IMR-90 (cell line): ENCODE data around the gene FBN1. TPM values are rescaled to one million over a fixed set of nuclear protein-coding genes. Genes with fewer than 3 reads are reported as not detected.

Experiments used
- ATAC-seq: fragments of 200-7000 bp; cut with Tn5 transposase; 2 replicates; pipeline ENCODE4 v1.9.1; 2020; ENCODE audit warnings: low read depth, mild to moderate bottlenecking, moderate library complexity
- BruUV-seq: library from RNA; stranded (reverse); fragments of 400-500 nt; replicated peaks from 2 replicates; lab custom pipeline; 2021; lab: Mats Ljungman, UMichigan
- CTCF ChIA-PET: fragments of 300-600 bp; formaldehyde crosslinking; extraction: SDS; loops from one replicate; lab custom pipeline; 2021; ENCODE audit warnings: antibody characterized with exemption; lab: Yijun Ruan, JAX
- POLR2A ChIA-PET: fragments of 300-600 bp; sonication (Branson Sonifier 250); formaldehyde crosslinking; loops from one replicate; lab custom pipeline; 2022; ENCODE audit warnings: antibody characterized with exemption; ENCODE audit not compliant: unreplicated experiment; lab: Charles Lee
- DNase-seq: peaks from one replicate; pipeline ENCODE4 v3.0.0; 2013
- H2AFZ ChIP-seq: replicated peaks from 2 replicates; pipeline ENCODE3; 2013; ENCODE audit warnings: low read length, mild to moderate bottlenecking; ENCODE audit not compliant: poor library complexity
- H2AK5ac ChIP-seq: 2 replicates; pipeline ENCODE4 v1.6.1; 2013; ENCODE audit warnings: low read depth, low read length, inconsistent platforms
- H2AK9ac ChIP-seq: replicated peaks from 2 replicates; pipeline ENCODE3; 2013; ENCODE audit warnings: mild to moderate bottlenecking, low read depth, low read length, moderate library complexity; ENCODE audit not compliant: poor library complexity
- H2BK120ac ChIP-seq: 2 replicates; pipeline ENCODE4 v1.6.1; 2013; ENCODE audit warnings: low read depth, low read length, inconsistent platforms
- H2BK15ac ChIP-seq: 3 replicates; pipeline ENCODE4 v1.6.1; 2013; ENCODE audit warnings: low read depth, low read length, inconsistent platforms
- H2BK20ac ChIP-seq: 2 replicates; pipeline ENCODE4 v1.6.1; 2013; ENCODE audit warnings: low read depth, mild to moderate bottlenecking, inconsistent platforms, low read length, moderate library complexity
- H2BK5ac ChIP-seq: 2 replicates; pipeline ENCODE4 v1.6.1; 2013; ENCODE audit warnings: mild to moderate bottlenecking, low read depth, low read length, inconsistent platforms; ENCODE audit not compliant: poor library complexity, severe bottlenecking
- H3K14ac ChIP-seq: replicated peaks from 2 replicates; pipeline ENCODE4 v1.6.1; 2013; ENCODE audit warnings: low read depth, low read length, inconsistent platforms
- H3K18ac ChIP-seq: 2 replicates; pipeline ENCODE4 v1.6.1; 2013; ENCODE audit warnings: low read depth, low read length, control low read depth
- H3K23ac ChIP-seq: 2 replicates; pipeline ENCODE4 v1.6.1; 2013; ENCODE audit warnings: low read depth, low read length, inconsistent platforms
- H3K27ac ChIP-seq: 2 replicates; pipeline ENCODE4 v1.5.1; 2013; ENCODE audit warnings: mild to moderate bottlenecking, control low read depth, low read length; ENCODE audit not compliant: insufficient read depth
- H3K27me3 ChIP-seq: 2 replicates; pipeline ENCODE4 v1.6.1; 2013; ENCODE audit warnings: low read length; ENCODE audit not compliant: control insufficient read depth, insufficient read depth
- H3K36me3 ChIP-seq: 2 replicates; pipeline ENCODE4 v1.6.1; 2013; ENCODE audit warnings: low read length, mixed read lengths; ENCODE audit not compliant: control insufficient read depth, insufficient read depth
- H3K4ac ChIP-seq: 2 replicates; pipeline ENCODE4 v1.6.1; 2013; ENCODE audit warnings: low read depth, low read length, inconsistent platforms
- H3K4me1 ChIP-seq: 2 replicates; pipeline ENCODE4 v1.6.1; 2013; ENCODE audit warnings: low read length, mixed read lengths; ENCODE audit not compliant: control insufficient read depth, insufficient read depth
- H3K4me2 ChIP-seq: 2 replicates; pipeline ENCODE4 v1.6.1; 2013; ENCODE audit warnings: low read depth, mild to moderate bottlenecking, control low read depth, low read length, moderate library complexity
- H3K4me3 ChIP-seq: 2 replicates; pipeline ENCODE4 v1.5.1; 2013; ENCODE audit warnings: low read depth, mild to moderate bottlenecking, control low read depth, low read length, moderate library complexity; ENCODE audit not compliant: insufficient read depth
- H3K56ac ChIP-seq: 2 replicates; pipeline ENCODE4 v1.6.1; 2013; ENCODE audit warnings: low read length, inconsistent platforms; ENCODE audit not compliant: insufficient read depth; ENCODE audit errors: extremely low read depth
- H3K79me1 ChIP-seq, 2 experiments: 2 replicates each; pipeline ENCODE4 v1.6.1; 2013; ENCODE audit warnings: low read length in 2 of 2, inconsistent platforms in 1 of 2, low read depth in 1 of 2
- H3K9ac ChIP-seq: 2 replicates; pipeline ENCODE4 v1.6.1; 2013; ENCODE audit warnings: low read depth, low read length, control low read depth
- H3K9me1 ChIP-seq: 2 replicates; pipeline ENCODE4 v1.6.1; 2013; ENCODE audit warnings: low read length, inconsistent platforms; ENCODE audit not compliant: insufficient read depth
- H3K9me3 ChIP-seq: 2 replicates; pipeline ENCODE4 v1.6.1; 2013; ENCODE audit warnings: low read length; ENCODE audit not compliant: control insufficient read depth, insufficient read depth
- H4K20me1 ChIP-seq: 2 replicates; pipeline ENCODE4 v1.6.1; 2013; ENCODE audit warnings: low read length, inconsistent platforms; ENCODE audit not compliant: insufficient read depth
- H4K5ac ChIP-seq: 2 replicates; pipeline ENCODE4 v1.6.1; 2013; ENCODE audit warnings: mild to moderate bottlenecking, low read depth, low read length, control low read depth
- H4K8ac ChIP-seq, 2 experiments: 2 replicates each; pipeline ENCODE4 v1.6.1; 2013; ENCODE audit warnings: low read depth in 2 of 2, low read length in 2 of 2, control low read depth in 1 of 2, inconsistent platforms in 1 of 2
- H4K91ac ChIP-seq: 2 replicates; pipeline ENCODE4 v1.6.1; 2013; ENCODE audit warnings: low read depth, low read length, inconsistent platforms; ENCODE audit not compliant: insufficient read depth
- FOS ChIP-seq: fragments of 150-350 bp; IDR thresholded peaks from 2 replicates; pipeline ENCODE4 v1.6.1; 2016; ENCODE audit warnings: low read depth, low read length
- RAD21 ChIP-seq: IDR thresholded peaks from 2 replicates; pipeline ENCODE4 v1.6.1; 2012; ENCODE audit warnings: low read length, improper control_type of control experiment
- WGBS, 2 experiments: methylation state at CpG; one replicate each; pipeline versions ENCODE4 v1.1.5 to v1.1.7; 2013; ENCODE audit warnings: missing lambda C conversion rate in 2 of 2; ENCODE audit not compliant: insufficient read length in 1 of 2; ENCODE audit errors: extremely low coverage in 2 of 2; 5-methylcytosine and 5-hydroxymethylcytosine counted together
- dilution Hi-C: fragments of 300-500 bp; cut with HindIII; formaldehyde crosslinking; loops from one replicate; pipeline ENCODE4 v1.14.3; 2018; ENCODE audit warnings: low sequenced_read_pairs; ENCODE audit not compliant: unreplicated experiment
- in situ Hi-C: fragments of 300-500 bp; cut with MboI; formaldehyde crosslinking; loops from 3 replicates; pipeline ENCODE4 v1.14.3; 2019; ENCODE audit warnings: low sequenced_read_pairs, inconsistent platforms, mixed read lengths
- intact Hi-C: fragments of 100-400 bp; cut with micrococcal nuclease; formaldehyde crosslinking; loops from 2 replicates; pipeline ENCODE4 v1.10.0; 2022
- polyA plus RNA-seq, 3 experiments: library from polyadenylated mRNA; depleted of rRNA; stranded (reverse); fragments of >200 nt; gene quantifications; 2 replicates each; pipeline ENCODE4 v1.2.3, GENCODE V29; 2012; ENCODE audit warnings: low replicate concordance in 1 of 3
- total RNA-seq: library from RNA; depleted of rRNA; stranded (reverse); fragments of >200 nt; gene quantifications from 2 replicates; pipeline ENCODE4 v1.2.3, GENCODE V29; 2012

The FBN1 gene
- total and polyA plus RNA-seq, 2 of the 4 experiments (the other 2 are of a cell fraction) = 134 to 283 TPM

GRCh38 chr15:48548455-48548854, 97.1 kb downstream of the FBN1 start:
- H3K4me3 ChIP-seq = no peak overlapping the region
- peaks cover 9% of the 10 kb centered on the region for H3K4me1 ChIP-seq
- peak overlapping the region; percentile 64 for H2BK5ac ChIP-seq
- BruUV-seq = no TSS peak
- H3K4ac ChIP-seq = peak overlapping the region; percentile 53; the same call in 1 of the 2 replicates
- H2BK20ac ChIP-seq = no peak overlapping the region; the same call in 1 of the 2 replicates
- no peak for TF ChIP-seq RAD21
- TF ChIP-seq FOS = no peak
- peak overlapping the region; percentile 17; the same call in 1 of the 2 replicates for H3K18ac ChIP-seq
- no peak overlapping the region for H3K14ac ChIP-seq
- H3K9me1 ChIP-seq = peaks cover 15% of the 10 kb centered on the region
- H2AK5ac ChIP-seq = peak overlapping the region; percentile 70; the same call in 1 of the 2 replicates
- no peak for ATAC-seq
- no peak for DNase-seq
- in situ Hi-C loops (no loop called here), dilution Hi-C loops (no loop called here), intact Hi-C loops (no loop called here)
- H4K5ac ChIP-seq = no peak overlapping the region; the same call in 1 of the 2 replicates
- no peak overlapping the region for H3K56ac ChIP-seq
- H2BK15ac ChIP-seq = 0 out of 3 replicates have a peak overlapping the region, but pooled peaks have one; percentile 68
- no peaks in the 10 kb centered on the region for H3K27me3 ChIP-seq
- H3K36me3 ChIP-seq = peaks cover 3% of the 10 kb centered on the region; the same call in 1 of the 2 replicates
- no CpG with 5 or more reads among the region's 2 CpGs for WGBS, 2 experiments
- 0 out of 2 replicates have a peak overlapping the region, but pooled peaks have one; percentile 17 for H3K9ac ChIP-seq
- H4K8ac ChIP-seq = no peak overlapping the region
- H4K20me1 ChIP-seq = no peaks in the 10 kb centered on the region
- H3K27ac ChIP-seq = no peak overlapping the region
- no peak overlapping the region for H3K23ac ChIP-seq
- H4K91ac ChIP-seq = no peak overlapping the region
- H2BK120ac ChIP-seq = no peak overlapping the region
- peaks cover 33 to 75% of the 10 kb centered on the region in 2 experiments for H3K79me1 ChIP-seq
- no peak overlapping the region for H2AFZ ChIP-seq
- ChIA-PET CTCF (no interaction called here), POLR2A (no interaction called here)
- H3K9me3 ChIP-seq = no peaks in the 10 kb centered on the region
- H2AK9ac ChIP-seq = no peak overlapping the region
- H3K4me2 ChIP-seq = no peak overlapping the region
